NCI-H1694 (cell line): Measurements from ENCODE around the gene GPN1.
"Not testable (repeated sequence)": the region's sequence is repeated elsewhere in the genome, so short reads cannot be mapped to it uniquely, and the experiment has no call there.

Source experiments
- DNase-seq: peaks from one replicate; lab custom pipeline; 2025; lab: John Stamatoyannopoulos, UW

The GPN1 gene

GRCh38 chr2:27628767-27629709 lies at the start of gene GPN1, which contains the start of gene CCDC121:
Gene GPN1 (plus strand): TSS chr2:27629050. CDS start chr2:27629059, 9 bp downstream.
Gene CCDC121 (minus strand): TSS chr2:27629012. CDS start chr2:27627799, 1,213 bp downstream.
- peak; percentile 76 for DNase-seq

DNA sequence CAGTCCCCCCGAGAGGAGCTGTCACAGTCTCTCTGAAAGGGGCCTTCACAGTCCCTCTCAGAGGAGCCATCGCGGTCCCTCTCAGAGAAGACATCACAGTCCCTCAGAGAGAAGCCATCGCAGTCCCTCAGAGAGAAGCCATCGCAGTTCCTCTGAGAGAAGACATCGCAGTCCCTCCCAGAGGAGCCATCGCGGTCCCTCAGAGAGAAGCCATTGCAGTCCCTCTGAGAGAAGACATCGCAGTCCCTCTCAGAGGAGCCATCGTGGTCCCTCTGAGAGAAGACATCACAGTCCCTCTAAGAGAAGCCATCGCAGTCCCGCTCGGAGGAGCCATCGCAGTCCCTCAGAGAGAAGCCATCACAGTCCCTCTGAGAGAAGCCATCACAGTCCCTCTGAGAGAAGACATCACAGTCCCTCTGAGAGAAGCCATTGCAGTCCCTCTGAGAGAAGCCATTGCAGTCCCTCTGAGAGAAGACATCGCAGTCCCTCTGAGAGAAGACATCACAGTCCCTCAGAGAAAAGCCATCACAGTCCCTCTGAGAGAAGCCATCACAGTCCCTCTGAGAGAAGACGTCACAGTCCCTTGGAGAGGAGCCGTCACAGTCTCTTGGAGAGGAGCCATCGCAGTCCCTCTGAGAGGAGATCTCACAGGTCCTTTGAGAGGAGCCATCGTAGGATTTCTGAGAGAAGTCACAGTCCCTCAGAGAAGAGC lies 47.3 kb upstream of the GPN1 start:
- DNase-seq, result no peak

DNA sequence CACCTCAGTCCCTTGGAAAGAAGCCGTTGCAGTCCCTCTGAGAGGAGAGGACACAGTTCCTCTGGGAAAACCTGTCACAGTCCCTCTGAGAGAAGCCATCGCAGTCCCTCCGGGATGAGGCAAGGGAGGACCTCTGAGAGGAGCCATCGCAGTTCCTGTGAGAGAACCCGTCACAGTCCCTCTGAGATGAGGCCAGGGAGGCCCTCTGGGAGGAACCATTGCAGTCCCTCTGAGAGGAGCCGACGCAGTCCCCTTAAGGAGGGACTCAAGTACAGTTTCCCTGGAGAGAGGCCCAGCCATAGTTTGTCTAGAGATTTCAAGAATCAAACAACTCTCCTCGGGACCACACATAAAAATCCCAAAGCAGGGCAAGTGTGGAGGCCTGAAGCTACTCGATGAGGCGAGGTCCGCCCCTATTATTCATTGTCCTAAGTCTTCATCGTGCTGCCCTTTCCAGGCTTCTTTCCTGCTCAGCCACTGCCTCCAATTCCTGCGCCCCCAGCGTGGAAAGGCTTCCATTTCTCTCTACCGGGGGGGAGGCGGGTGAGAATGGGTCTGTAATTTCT lies 46.6 kb upstream of the GPN1 start:
- DNase-seq, result no peak

- peak; percentile 93 for DNase-seq
Observed at GRCh38 chr2:27582695-27583389, 46.0 kb upstream of the GPN1 start, which contains the start of gene ZNF512. Gene ZNF512 (plus strand): TSS chr2:27583042. CDS start chr2:27583113, 71 bp downstream.

DNA sequence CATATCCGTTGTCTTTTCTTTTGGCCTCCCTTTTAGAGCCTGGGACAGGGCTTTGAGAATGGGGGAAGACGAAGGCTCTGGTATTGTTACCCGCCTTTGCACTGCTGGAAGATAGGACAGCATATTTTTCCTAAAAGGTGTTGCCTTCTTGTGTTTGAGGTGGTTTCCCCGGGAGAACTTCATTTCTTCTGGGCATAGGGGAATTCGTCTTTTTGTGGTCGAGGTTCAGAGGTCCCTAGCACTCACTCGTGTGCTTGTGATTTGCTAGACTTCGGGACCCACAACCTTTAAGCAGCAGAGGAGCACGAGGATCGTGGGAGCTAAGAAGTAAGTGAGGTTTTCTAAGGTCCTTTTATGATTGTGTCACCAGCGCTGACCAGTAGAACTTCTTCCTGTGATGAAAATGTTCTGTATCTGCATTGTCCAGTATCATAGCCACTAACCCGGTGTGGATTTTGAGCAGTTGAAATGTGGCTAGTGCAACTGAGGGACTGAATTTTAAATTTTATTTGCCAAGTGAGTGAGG lies 45.4 kb upstream of the GPN1 start:
- DNase-seq, result no peak

GRCh38 chr2:27584597-27584996 lies 44.3 kb upstream of the GPN1 start:
- no peak for DNase-seq

DNA sequence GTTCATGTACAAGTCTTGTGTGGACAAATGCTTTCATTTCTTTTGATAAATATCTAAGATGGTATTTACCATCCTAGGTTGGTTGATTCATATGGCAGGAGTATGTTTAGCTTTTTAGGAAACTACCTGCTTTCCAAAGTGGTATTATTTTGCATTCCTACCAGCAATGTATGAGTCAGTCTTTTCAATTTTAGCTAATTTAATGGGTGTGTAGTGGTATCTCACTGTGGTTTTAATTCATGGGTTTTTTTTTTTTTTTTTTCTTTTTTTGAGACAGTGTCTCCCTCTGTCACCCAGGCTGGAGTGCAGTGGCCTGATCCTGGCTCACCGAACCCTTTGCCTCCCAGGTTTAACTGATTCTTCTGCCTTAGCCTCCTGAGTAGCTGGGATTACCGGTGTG lies 41.8 kb upstream of the GPN1 start:
- no peak for DNase-seq

GRCh38 chr2:27588308-27588707 lies 40.5 kb upstream of the GPN1 start:
- no peak for DNase-seq

GRCh38 chr2:27591745-27592144 lies 37.1 kb upstream of the GPN1 start:
- no peak for DNase-seq

DNA sequence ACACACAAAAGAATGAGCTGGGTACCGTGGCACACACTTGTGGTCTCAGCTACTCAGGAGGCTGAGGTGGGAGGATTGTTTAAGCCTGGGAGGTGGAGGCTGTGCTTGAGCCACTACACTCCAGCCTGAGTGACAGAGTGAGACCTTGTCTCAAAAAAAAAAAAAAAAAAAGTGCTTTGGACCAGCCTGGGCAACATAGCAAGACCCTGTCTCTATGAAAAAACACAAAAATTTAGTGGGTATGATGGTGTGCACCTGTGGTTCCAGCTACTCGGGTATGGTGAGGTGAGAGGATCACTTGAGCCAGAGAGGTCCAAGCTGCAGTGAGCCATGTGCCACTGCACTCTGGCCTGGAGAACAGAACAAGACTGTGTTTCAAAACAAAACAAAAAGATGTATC lies 35.6 kb upstream of the GPN1 start:
- DNase-seq, result no peak

DNA sequence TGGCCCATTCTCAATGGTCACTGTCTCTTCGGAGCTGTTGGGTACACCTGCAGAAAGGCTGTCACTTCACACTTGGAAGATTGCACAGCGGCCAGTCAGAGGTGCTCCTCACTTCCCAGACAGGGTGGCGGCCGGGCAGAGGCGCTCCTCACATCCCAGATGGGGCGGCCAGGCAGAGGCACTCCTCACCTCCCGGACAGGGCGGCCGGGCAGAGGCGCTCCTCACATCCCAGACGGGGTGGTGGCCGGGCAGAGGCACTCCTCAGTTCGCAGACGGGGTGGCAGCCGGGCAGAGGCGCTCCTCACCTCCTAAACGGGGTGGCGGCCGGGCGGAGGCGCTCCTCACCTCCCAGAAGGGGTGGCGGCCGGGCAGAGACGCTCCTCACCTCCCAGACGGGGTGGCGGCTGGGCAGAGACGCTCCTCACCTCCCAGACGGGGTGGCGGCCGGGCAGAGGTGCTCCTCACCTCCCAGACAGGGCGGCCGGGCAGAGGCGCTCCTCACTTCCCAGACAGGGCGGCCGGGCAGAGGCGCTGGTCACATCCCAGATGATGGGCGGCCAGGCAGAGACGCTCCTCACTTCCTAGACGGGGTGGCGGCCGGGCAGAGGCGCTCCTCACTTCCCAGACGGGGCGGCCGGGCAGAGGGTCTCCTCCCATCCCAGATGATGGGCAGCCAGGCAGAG lies 34.7 kb upstream of the GPN1 start:
- DNase-seq, result not testable (repeated sequence)

GRCh38 chr2:27595412-27595811 lies 33.4 kb upstream of the GPN1 start:
- not testable (repeated sequence) for DNase-seq

DNA sequence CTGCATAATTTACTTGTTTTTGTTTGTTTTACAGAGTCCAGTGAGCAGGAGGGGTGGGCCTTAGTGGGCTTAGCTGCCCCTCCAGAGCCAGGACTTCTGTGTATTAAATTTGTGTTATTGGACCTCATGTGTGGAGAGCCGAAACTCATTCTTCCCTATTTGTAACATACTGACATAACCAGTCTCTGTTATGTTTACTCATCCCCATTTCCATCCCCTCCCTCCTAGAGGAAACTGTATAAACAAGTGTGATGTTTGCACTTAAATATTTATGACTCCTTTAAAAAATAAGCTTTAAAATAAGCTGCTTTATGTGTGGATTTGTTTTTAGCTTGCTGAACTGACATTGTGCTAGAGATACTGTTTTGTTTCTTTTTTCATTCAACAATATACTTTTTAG lies 32.2 kb upstream of the GPN1 start:
- no peak for DNase-seq

DNA sequence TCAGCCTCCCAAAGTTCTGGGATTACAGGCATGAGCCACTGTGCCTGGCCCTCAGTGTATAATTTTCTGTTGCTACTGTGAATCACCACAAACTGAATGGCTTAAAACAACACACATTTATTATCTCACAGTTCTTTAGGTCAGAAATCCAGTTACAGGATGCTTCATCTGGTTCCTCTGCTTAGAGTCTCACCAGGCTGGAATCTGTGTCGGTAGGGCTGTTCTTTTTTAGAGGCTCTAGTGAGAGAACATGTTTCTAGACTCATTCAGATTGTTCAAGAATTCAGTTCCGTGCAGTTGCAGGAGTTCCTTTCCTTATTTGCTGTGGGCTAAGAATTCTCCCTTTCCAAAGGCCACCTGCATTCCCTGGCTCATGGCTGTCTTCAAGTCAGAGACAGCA lies 22.2 kb upstream of the GPN1 start:
- no peak for DNase-seq

DNA sequence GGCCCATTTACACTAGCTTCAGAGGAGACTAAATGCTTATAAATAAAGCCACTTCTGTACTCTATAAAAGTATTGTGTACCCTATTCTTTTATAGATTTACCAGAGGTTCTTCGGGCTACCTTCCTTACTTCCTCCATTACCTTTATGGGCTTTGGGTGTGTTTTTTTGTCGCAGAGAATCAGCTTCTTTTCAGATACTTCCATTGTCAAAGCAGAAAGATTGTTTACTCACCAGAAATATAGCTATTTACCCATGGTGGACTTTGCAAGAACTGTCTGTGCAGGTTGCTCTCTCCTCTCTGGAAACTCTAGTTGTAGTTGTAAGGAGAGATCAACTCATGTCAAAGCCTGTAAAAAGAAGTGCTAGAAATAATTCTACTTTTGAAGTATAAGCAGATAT lies 14.9 kb upstream of the GPN1 start:
- DNase-seq, result no peak

- DNase-seq, result peak; percentile 80
Observed at GRCh38 chr2:27615316-27615715, 13.5 kb upstream of the GPN1 start.

GRCh38 chr2:27621524-27621923 lies 7.3 kb upstream of the GPN1 start:
- DNase-seq, result no peak

- DNase-seq, result no peak
Observed at GRCh38 chr2:27622921-27623384, 5.9 kb upstream of the GPN1 start.

GRCh38 chr2:27624943-27625342 lies 3.9 kb upstream of the GPN1 start:
- DNase-seq, result no peak

DNA sequence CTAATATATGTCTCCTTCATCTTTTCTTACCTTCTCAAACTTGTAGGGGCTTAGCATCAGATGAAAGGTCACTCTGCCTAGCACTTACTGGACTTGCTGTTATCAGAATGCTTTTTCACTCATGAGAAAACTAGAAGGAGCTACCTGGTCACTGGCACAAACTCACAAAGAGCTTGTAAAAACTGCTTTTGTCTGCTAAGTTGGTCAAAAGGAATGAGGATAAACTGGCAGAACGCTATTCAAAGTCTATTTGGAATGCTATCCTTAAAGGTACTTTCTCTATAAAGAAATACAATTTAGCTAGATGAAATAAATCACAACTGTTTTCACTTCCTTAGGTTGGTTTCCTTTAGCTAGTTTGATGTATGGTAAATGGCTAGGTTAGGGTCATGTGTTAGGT lies 2.5 kb upstream of the GPN1 start:
- DNase-seq, result not testable (repeated sequence)

DNA sequence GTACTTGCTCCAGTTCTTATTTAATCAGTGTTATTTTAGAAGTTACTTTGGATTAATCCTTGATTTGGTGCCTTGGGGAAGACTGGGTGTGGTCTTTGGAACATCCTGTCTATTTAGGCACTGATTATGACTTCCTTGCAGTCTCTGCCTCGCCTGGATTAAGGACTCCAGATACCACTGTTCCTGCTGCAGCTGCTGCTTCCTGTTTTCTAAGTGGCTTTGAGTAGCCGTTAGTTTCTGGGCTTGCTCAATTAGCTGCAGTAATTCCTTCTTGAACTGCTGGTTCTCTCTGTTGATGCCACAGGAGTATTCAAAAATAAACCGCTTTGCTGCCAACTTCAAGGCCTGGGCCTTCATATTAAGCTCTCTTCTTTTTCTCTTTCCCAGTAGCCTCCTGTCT lies 1.9 kb upstream of the GPN1 start:
- DNase-seq, result not testable (repeated sequence)
